ENCODE measurements around the gene OPALIN.

DNA sequence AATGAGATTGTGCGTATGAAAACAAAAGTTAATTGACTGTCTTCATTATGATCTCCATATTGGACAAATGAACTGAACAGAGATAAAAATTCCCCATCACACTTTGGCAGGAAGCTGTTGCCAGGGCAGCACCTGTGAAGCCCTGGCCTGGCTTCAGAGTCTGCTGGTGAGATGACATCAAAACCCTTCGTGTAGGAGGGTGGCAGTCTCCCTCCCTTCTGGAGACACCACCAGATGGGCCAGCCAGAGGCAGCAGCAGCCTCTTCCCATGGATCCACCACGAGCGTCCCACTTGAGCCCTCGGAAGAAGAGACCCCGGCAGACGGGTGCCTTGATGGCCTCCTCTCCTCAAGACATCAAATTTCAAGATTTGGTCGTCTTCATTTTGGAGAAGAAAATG is 54.6 kb downstream of the OPALIN start, which contains the start of gene DNTT:
- TF ChIP-seq CTCF (IDR thresholded peaks at IDR 0.05; ENCODE audit: low read length) = no peak
- no peak for TF ChIP-seq EZH2 (IDR thresholded peaks at IDR 0.05; ENCODE audit: borderline replicate concordance, low read length)
